B cell (primary cell): ENCODE measurements around the gene TNFRSF9. TPM values are rescaled to one million over a fixed set of nuclear protein-coding genes. Genes with fewer than 3 reads are reported as not detected.

ENCODE experiments used
- ATAC-seq: fragments of 200-7000 bp; cut with Tn5 transposase; one replicate; pipeline ENCODE4 v1.10.0; 2021; ENCODE audit warnings: low read depth, mild to moderate bottlenecking, moderate number of reproducible peaks, moderate library complexity
- CTCF ChIA-PET: fragments of 350-600 bp; sonication (Branson Sonifier 250); formaldehyde crosslinking; loops from one replicate; lab custom pipeline; 2021; ENCODE audit warnings: antibody characterized with exemption, inconsistent platforms; lab: Charles Lee
- POLR2A ChIA-PET: fragments of 350-600 bp; sonication (Branson Sonifier 250); formaldehyde crosslinking; loops from one replicate; lab custom pipeline; 2021; ENCODE audit warnings: antibody characterized with exemption; lab: Charles Lee
- DNase-seq: peaks from one replicate; pipeline ENCODE4 v3.0.0; 2013
- H2AFZ ChIP-seq: 2 replicates; pipeline ENCODE4 v1.6.1; 2012; ENCODE audit warnings: mild to moderate bottlenecking, low read depth, low read length; ENCODE audit not compliant: insufficient read depth, poor library complexity, severe bottlenecking
- H3K27ac ChIP-seq, 2 donors: 1 replicate in 1 of 2; 2 replicates in 1 of 2; pipeline ENCODE4 v1.5.1; 2012 to 2013; ENCODE audit warnings: low read length in 2 of 2, mild to moderate bottlenecking in 2 of 2, moderate library complexity in 1 of 2
- H3K27me3 ChIP-seq, 4 experiments: fragments of 200-600 bp in 1 of 4; sonication (generic) in 1 of 4; replicated peaks in 1 of 4; 1 replicate in 2 of 4; 2 replicates in 2 of 4; pipeline versions ENCODE4 v1.6.1 to v1.7.0; 2013 to 2016; ENCODE audit warnings: low read length in 3 of 4, mild to moderate bottlenecking in 2 of 4, mixed read lengths in 1 of 4, moderate library complexity in 1 of 4; ENCODE audit not compliant: insufficient read depth in 4 of 4, control insufficient read depth in 3 of 4; ENCODE audit errors: control extremely low read depth in 1 of 4
- H3K36me3 ChIP-seq, 2 experiments: replicated peaks in 1 of 2; 1 replicate in 1 of 2; 2 replicates in 1 of 2; pipeline versions ENCODE4 v1.6.1 to v1.7.1; 2013; ENCODE audit warnings: low read length in 1 of 2; ENCODE audit not compliant: insufficient read depth in 2 of 2, control insufficient read depth in 1 of 2; ENCODE audit errors: control extremely low read depth in 1 of 2, extremely low read depth in 1 of 2
- H3K4me1 ChIP-seq, 2 donors: fragments of 200-600 bp in 1 of 2; sonication (generic) in 1 of 2; 1 replicate in 1 of 2; 2 replicates in 1 of 2; pipeline versions ENCODE4 v1.5.1 to v1.6.1; 2013 to 2017; ENCODE audit warnings: low read length in 2 of 2; ENCODE audit not compliant: control insufficient read depth in 2 of 2, insufficient read depth in 2 of 2
- H3K4me2 ChIP-seq: replicated peaks from 2 replicates; pipeline ENCODE3; 2012; ENCODE audit warnings: mild to moderate bottlenecking, low read depth, low read length; ENCODE audit not compliant: poor library complexity, severe bottlenecking
- H3K4me3 ChIP-seq, 5 experiments: fragments of 200-600 bp in 1 of 5; sonication (generic) in 1 of 5; 1 replicate in 3 of 5; 2 replicates in 2 of 5; pipeline versions ENCODE4 v1.5.1 to v1.7.0; 2011 to 2016; ENCODE audit warnings: low read length in 4 of 5, mild to moderate bottlenecking in 4 of 5, low read depth in 2 of 5, control low read depth in 1 of 5, moderate library complexity in 1 of 5; ENCODE audit not compliant: insufficient read depth in 1 of 5; ENCODE audit errors: control extremely low read depth in 1 of 5, extremely low read depth in 1 of 5
- H3K79me2 ChIP-seq: fragments of 200-600 bp; sonication (generic); one replicate; pipeline ENCODE4 v1.6.0; 2016; ENCODE audit warnings: low read length; ENCODE audit not compliant: control insufficient read depth, insufficient read depth
- H3K9ac ChIP-seq: fragments of 200-600 bp; sonication (generic); 2 replicates; pipeline ENCODE4 v1.6.1; 2017; ENCODE audit warnings: mild to moderate bottlenecking, low read length, moderate library complexity
- H3K9me3 ChIP-seq, 3 donors: one replicate each; pipeline versions ENCODE4 v1.6.1 to v1.7.1; 2013; ENCODE audit warnings: low read length in 2 of 3; ENCODE audit not compliant: control insufficient read depth in 2 of 3, insufficient read depth in 1 of 3; ENCODE audit errors: control extremely low read depth in 1 of 3
- H4K20me1 ChIP-seq: 2 replicates; pipeline ENCODE4 v1.6.0; 2012; ENCODE audit warnings: mild to moderate bottlenecking, low read length; ENCODE audit not compliant: insufficient read depth, control insufficient read depth, poor library complexity, severe bottlenecking
- H3K27ac Mint-ChIP-seq: one replicate; pipeline ENCODE4 v1.8.0; 2021; ENCODE audit warnings: mixed read lengths
- H3K27me3 Mint-ChIP-seq: one replicate; pipeline ENCODE4 v1.8.0; 2021; ENCODE audit warnings: mixed read lengths
- H3K4me1 Mint-ChIP-seq: one replicate; pipeline ENCODE4 v1.8.0; 2021; ENCODE audit warnings: mixed read lengths
- H3K4me3 Mint-ChIP-seq: one replicate; pipeline ENCODE4 v1.8.0; 2021; ENCODE audit warnings: mixed read lengths
- H3K9me3 Mint-ChIP-seq: one replicate; pipeline ENCODE4 v1.8.0; 2022; ENCODE audit warnings: mixed read lengths; ENCODE audit not compliant: insufficient read depth
- CTCF ChIP-seq: fragments of 200-600 bp; IDR thresholded peaks from one replicate; pipeline ENCODE4 v1.8.0; 2022; ENCODE audit warnings: antibody characterized with exemption, mild to moderate bottlenecking
- EZH2 ChIP-seq: IDR thresholded peaks from 2 replicates; pipeline ENCODE4 v1.6.1; 2012; ENCODE audit warnings: borderline replicate concordance, low read depth, mild to moderate bottlenecking, moderate library complexity, low read length; ENCODE audit not compliant: insufficient read depth, poor library complexity, severe bottlenecking
- WGBS: methylation state at CpG from one replicate; pipeline ENCODE4 v1.1.5; 2013; ENCODE audit warnings: missing lambda C conversion rate; ENCODE audit not compliant: insufficient coverage; 5-methylcytosine and 5-hydroxymethylcytosine counted together
- intact Hi-C: fragments of 100-400 bp; cut with micrococcal nuclease; formaldehyde crosslinking; loops from one replicate; pipeline ENCODE4 v1.10.0; 2022
- polyA plus RNA-seq: library from polyadenylated mRNA; depleted of rRNA; stranded (reverse); fragments of >200 nt; gene quantifications from 2 replicates; pipeline ENCODE4 v1.2.3, GENCODE V29; 2012
- total RNA-seq, 2 donors: library from RNA; stranded (reverse); fragments of 120-200 nt in 1 of 2; gene quantifications; 1 replicate in 1 of 2; 2 replicates in 1 of 2; pipeline versions ENCODE4 v1.2.3 to v1.2.4, GENCODE V29; 2013 to 2022

The TNFRSF9 gene
- total and polyA plus RNA-seq, 2 donors (not counting 1 experiment from before 2014, with no cell fraction given), result 0.01 to 0.44 TPM

GRCh38 chr1:7940034-7940433, 605 bp downstream of the TNFRSF9 start:
- Histone ChIP-seq H3K79me2 (no peaks in the 10 kb centered on the region), H2AFZ (no peak overlapping the region), H3K9ac (no peak overlapping the region), H3K4me2 (no peak overlapping the region), H3K27me3 (peaks cover 0 to 35% (median 17%) of the 10 kb centered on the region in 4 experiments), H3K36me3 (no peaks in the 10 kb centered on the region), H3K27ac (no peak overlapping the region), H3K4me1 (peaks cover 15 to 24% of the 10 kb centered on the region in 2 donors), H4K20me1 (no peaks in the 10 kb centered on the region), H3K4me3 (no peak overlapping the region), H3K9me3 (no peaks in the 10 kb centered on the region)
- peaks cover 26% of the 10 kb centered on the region for H3K4me1 Mint-ChIP-seq
- H3K4me3 Mint-ChIP-seq, result no peak overlapping the region
- intact Hi-C loops, result no loop called here
- ChIA-PET CTCF (no interaction called here), POLR2A (no interaction called here)
- no peaks in the 10 kb centered on the region for H3K9me3 Mint-ChIP-seq
- H3K27ac Mint-ChIP-seq, result no peak overlapping the region
- no peak for TF ChIP-seq CTCF
- DNase-seq (no peak), ATAC-seq (no peak)
- peaks cover 49% of the 10 kb centered on the region for H3K27me3 Mint-ChIP-seq
- WGBS, result 89% methylated on average over 3 of the region's 3 CpGs

GRCh38 chr1:7938070-7938469, 2.6 kb downstream of the TNFRSF9 start:
- ATAC-seq (no peak), DNase-seq (no peak)
- intact Hi-C loops, result no loop called here
- H3K79me2 ChIP-seq, result no peaks in the 10 kb centered on the region
- no peaks in the 10 kb centered on the region for H3K36me3 ChIP-seq
- H3K9me3 ChIP-seq, result no peaks in the 10 kb centered on the region
- H2AFZ ChIP-seq, result no peak overlapping the region
- H3K27ac ChIP-seq, result no peak overlapping the region
- ChIA-PET POLR2A (no interaction called here), CTCF (no interaction called here)
- Mint-ChIP-seq H3K4me1 (peaks cover 24% of the 10 kb centered on the region), H3K27ac (no peak overlapping the region), H3K9me3 (no peaks in the 10 kb centered on the region), H3K4me3 (no peak overlapping the region), H3K27me3 (peaks cover 52% of the 10 kb centered on the region)
- no peaks in the 10 kb centered on the region for H4K20me1 ChIP-seq
- TF ChIP-seq CTCF (no peak), EZH2 (no peak)
- WGBS, result 92% methylated on average over 2 of the region's 3 CpGs
- peaks cover 15 to 24% of the 10 kb centered on the region in 2 donors for H3K4me1 ChIP-seq
- H3K9ac ChIP-seq, result no peak overlapping the region
- H3K27me3 ChIP-seq, result peaks cover 0 to 35% (median 17%) of the 10 kb centered on the region in 4 experiments
- no peak overlapping the region for H3K4me3 ChIP-seq
- no peak overlapping the region for H3K4me2 ChIP-seq
